ENCODE measurements around the gene ANKRD28.

Gene ANKRD28

GRCh38 chr3:15714448-15714847 lies 83.3 kb downstream of the ANKRD28 start:
- no peak for DNase-seq

GRCh38 chr3:15713364-15713763 lies 84.4 kb downstream of the ANKRD28 start:
- no peak for DNase-seq

DNA sequence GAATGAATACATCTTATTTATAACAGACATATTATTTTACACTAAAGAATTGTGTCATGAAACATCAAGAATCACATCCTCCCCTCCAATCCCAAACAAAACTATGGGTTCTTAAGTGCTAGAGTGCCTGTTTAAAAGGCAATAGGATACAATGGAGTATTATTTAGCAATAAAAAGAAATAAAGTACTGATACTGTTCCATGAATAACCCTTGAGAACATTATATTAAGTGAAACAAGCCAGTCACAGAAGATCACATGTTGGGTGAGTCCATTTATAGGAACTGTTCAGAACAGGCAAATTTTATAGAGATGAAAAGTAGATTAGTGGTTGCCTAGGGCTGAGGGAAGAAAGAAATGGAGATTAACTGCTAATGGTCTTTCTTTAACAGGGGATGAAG lies 86.5 kb downstream of the ANKRD28 start:
- DNase-seq: no peak

GRCh38 chr3:15708882-15709677 lies 88.7 kb downstream of the ANKRD28 start:
- no peak for DNase-seq

GRCh38 chr3:15707779-15708178 lies 90.0 kb downstream of the ANKRD28 start:
- no peak for DNase-seq

DNA sequence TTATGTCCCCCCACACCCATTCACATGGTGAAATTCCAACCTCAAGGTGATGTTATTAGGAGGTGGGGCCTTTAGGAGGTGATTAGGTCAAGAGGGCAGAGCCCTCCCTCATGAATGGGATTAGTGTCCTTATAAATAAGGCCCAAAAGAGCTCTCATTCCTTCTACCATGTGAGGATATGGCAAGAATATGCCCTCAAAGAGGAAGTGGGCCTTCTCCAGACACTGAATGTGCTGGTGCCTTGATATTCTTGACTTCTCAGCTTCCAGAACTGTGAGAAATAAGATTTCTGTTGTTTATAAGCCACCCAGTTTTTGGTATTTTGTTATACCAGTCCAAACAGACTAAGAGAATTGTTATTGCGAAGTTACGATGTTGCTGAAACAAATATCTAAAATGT lies 94.4 kb downstream of the ANKRD28 start:
- no peak for DNase-seq

DNA sequence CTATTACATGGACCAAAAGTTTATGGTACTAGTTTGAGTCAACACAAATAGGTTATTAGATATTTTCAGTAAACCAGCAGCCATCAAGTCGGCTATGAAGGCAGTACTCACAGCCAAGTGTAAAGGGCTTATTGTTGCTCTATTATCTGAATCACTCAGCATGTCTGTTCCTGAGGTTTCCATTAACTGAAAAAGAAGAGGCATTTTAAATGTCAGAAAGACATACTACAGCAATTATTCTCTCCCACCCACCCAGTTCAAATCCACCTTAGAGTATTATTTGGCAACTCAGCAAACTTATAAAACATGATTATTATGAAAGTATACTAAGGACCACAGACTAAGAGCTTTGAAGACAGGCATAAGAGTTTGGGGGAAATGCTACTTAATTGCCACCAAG lies 103.2 kb downstream of the ANKRD28 start:
- DNase-seq: no peak

GRCh38 chr3:15693355-15693754 lies 104.4 kb downstream of the ANKRD28 start:
- no peak for DNase-seq

GRCh38 chr3:15690748-15691147 lies 107.0 kb downstream of the ANKRD28 start:
- no peak for DNase-seq

DNA sequence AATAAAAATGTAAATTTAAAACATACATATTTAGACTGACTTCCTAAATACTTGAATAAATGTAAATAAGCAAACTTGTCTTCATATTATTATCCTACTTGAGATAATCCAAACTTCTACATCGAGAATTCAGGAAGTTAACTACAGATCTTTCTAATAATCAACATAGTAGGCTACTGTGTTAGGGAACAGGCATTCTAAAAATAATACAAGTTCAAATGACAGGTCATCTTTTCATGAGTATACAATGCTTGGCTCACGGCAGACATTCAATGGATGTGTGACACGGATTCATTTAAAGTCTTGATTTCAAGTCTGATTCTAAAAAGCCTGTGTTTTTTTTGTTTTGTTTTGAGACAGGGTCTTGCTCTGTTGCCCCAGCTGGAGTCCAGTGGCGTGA lies 107.5 kb downstream of the ANKRD28 start:
- no peak for DNase-seq

- DNase-seq: no peak
Measured at GRCh38 chr3:15685927-15686326, 111.9 kb downstream of the ANKRD28 start.

DNA sequence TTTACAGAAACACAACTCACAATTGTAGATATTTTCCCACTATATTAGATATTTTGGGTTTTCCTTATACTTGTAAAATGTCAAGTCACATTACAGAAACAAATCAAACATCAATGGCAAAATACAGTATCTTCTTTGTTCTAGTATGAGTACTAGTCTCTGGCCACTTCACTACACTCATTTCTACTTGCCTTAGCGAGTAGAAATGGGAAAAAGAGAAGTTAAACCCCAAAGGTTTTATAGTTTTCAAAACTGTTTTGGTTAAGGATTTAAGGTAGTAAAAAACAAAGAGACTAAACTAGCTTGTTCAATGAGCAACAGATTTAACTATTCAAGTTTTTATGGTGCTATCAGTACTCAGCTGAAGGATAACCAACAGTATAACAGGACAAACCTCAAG lies 114.5 kb downstream of the ANKRD28 start:
- DNase-seq: no peak

DNA sequence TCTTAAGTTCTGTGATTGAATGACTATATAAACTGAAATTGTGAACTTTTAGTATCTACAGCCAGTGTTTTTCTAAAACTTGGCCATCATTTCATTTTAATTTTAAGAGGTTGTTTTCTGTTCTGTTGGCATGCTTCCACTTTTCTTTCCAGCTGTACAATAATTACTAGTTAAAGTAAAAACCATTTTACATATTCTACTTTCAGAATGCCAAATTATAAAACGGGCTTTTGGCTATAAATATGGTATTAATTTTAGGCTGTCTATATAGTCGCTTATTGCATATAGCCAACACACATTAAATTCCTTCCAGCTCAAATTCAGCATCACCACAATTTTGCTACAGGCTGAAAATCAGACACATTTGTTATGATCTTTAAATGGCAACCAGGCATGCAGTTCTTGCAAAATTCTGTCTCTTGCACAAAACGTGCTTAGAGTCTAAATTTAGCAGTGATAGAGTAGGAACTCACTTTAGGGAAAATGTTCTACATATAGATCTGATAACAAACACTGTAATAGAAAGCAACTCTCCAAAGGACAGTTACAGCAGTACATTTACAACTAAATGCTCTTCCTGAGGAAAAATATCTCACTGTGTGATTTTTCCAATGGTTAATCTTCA lies 115.1 kb downstream of the ANKRD28 start:
- DNase-seq: no peak

DNA sequence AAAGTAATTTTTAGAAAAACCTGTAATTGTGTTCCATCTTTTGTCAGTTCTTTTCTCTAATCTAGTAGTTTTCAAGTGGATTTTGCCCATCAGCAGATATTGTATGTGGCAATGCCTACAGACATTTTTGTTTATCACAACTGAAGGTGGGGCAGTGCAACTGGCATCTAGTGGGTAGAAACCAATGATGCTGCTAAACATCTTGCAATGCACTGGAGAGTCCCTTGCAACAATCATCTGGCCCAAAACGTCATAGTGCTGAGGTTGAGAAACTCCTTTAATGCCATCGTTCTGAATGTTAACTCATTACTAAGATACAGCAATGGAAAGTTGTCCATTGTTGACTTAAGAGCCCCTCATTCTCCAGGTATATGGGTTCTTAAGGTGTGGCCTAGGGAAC lies 116.1 kb downstream of the ANKRD28 start:
- no peak for DNase-seq

DNA sequence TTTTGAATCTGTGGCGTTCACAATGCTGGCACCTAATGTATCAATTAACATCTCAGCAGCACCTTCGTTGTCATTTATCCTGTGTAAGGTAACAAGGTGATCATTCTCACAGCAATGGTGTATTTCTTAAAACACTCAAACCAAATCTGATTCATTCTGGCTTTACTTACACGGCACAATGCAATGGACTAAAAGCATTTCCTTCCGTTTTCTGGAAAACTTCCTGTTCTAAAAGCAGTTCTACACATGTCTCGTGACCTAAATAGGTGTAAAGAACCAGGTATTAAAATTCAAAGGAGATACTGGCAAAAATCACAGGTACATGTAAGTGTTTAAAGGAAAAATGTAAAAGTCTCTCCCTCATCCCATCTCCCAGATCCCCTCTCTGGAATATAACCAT lies 118.5 kb downstream of the ANKRD28 start:
- DNase-seq: no peak

- DNase-seq: no peak
Measured at GRCh38 chr3:15676259-15676658, 121.5 kb downstream of the ANKRD28 start.

GRCh38 chr3:15673536-15673935 lies 124.2 kb downstream of the ANKRD28 start:
- DNase-seq: no peak

DNA sequence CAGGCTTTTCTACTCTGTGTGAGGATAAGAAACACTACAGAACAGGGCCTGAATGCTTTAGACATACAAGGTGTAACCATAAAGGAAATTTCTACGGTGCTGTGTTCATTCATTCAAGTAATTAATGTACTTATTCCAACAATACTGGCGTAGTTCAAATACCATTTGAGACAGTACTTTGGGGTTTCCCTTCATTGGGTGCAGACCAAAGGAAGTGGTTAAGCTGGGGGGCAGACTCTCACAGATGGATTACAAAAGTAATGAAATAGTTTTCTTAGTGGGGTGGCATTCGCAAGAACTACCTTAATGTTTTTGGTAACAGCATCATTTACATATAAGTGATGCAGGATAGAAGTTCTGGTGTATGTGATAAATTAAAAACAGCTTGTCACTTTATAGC lies 130.3 kb downstream of the ANKRD28 start:
- no peak for DNase-seq

DNA sequence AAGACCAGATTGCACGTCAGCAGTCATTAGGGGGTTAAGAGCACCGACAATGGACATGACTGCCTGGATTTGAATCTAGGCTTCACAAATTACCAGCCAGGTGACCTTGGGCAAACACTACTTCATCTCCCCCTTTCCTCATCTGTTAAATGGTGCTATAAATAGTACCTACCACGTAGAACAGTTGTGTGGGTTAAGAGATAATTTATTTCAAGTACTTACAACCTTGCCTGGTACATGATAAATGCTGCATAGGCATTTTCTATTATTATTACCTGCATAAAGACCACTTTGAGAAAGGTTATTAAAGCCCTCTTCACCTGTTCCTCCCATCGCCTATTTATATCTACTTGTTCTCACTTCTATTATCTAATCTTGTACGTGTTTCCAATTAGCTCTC lies 131.5 kb downstream of the ANKRD28 start:
- no peak for DNase-seq

DNA sequence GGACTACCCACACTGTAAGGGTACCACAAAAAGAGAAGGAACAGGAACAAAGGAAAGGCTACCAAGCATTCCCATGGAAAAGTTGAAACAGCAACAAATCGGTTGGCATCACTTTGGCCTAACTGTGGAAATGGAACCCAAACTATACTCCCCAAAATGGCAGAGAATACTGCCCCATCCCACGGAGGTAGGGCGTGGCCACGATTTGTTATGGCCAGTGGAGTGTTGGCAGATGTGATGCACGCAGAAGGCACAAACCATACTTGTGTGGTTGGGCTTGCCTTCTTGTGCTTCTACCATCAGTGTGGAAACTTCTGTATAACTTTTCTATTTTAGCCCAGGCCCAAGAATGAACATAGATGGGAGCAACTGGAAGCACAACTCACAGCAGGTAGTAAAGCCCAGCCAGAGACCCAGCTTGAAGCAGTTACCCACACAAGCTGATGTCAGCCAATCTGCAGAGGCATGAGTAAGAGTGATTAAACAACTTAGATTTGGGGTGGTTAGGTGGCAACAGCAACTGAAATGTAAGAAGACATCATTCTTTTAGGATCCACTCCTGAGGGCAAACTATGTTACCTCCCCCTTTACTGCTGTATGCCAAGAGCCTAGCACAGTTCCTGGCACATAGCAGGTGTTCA lies 132.1 kb downstream of the ANKRD28 start:
- DNase-seq: no peak

DNA sequence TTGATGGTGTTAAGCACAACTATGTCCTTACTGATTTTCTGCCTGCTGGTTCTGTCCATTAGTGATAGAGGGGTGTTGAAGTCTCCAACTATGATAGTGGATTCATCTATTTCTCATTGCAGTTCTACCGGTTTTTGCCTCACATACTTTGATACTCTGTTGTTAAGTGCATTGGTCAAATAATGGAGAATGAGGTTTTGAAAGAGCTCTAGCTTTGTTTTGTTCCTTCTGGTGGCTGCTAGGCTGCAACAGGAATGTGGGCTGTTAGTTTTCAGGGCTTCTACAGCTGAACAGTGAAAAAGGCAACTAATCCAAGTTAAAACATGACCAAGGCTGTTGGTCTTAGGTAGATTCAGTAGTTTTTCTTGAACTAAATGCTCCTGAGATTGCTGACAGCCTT lies 133.6 kb downstream of the ANKRD28 start:
- no peak for DNase-seq

GRCh38 chr3:15660055-15660935 lies 137.5 kb downstream of the ANKRD28 start:
- DNase-seq: no peak

DNA sequence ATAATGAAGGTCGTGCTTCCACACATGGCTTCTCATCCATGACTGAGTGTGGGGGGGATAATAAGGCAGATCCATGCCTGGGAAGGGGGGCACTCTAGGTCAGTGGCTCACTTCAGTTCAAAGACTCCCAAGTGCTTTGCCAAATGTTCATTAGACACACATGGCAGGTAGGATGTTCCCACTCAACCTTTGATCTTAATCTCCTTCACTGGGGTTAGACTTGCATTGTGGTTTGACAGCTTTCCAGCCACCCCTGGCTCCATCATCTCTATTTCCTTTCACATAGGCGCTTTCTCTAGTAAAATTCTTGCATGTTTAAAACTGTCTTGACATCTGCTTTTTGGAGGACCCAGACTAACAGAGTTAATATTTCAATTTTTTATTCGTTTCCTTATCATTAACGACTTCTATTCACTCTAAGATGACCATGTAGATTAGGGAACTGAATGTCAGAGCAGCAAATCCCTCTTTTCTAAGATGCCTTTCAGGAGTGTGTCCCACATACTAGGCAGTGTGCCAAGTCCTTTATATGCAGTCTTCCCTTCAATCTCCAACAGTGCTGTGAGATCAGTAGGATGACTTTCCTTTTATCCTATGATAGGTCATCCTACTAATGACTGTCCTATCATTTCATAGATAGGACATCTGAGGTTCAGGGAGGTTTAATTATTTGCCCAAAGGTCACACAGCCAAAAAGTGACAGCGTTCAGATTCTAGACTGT lies 138.4 kb downstream of the ANKRD28 start:
- no peak for DNase-seq
